Common myeloid progenitor, CD34-positive (primary cell): ENCODE measurements around the gene ZNF346.
A peak's percentile ranks its signal among the peaks of the same experiment; 100 is the strongest.
"Not testable (repeated sequence)": the region's sequence is repeated elsewhere in the genome, so short reads cannot be mapped to it uniquely, and the experiment has no call there.

Experiments used
- CTCF ChIA-PET: fragments of 350-600 bp; sonication (Branson Sonifier 250); formaldehyde crosslinking; loops from one replicate; lab custom pipeline; 2021; ENCODE audit warnings: antibody characterized with exemption; lab: Charles Lee
- POLR2A ChIA-PET: fragments of 350-600 bp; sonication (Branson Sonifier 250); formaldehyde crosslinking; loops from one replicate; lab custom pipeline; 2021; ENCODE audit warnings: antibody characterized with exemption; lab: Charles Lee
- DNase-seq, 3 donors: peaks; one replicate each; pipeline versions ENCODE4 v3.0.0 to v3.0.0-alpha.2; 2013
- H3K27ac ChIP-seq, 2 experiments: 1 replicate in 1 of 2; 2 replicates in 1 of 2; pipeline ENCODE4 v1.7.0; 2013; ENCODE audit warnings: inconsistent platforms in 2 of 2, low read length in 2 of 2, mild to moderate bottlenecking in 2 of 2, low read depth in 1 of 2, moderate library complexity in 1 of 2; ENCODE audit not compliant: severe bottlenecking in 2 of 2, insufficient read depth in 1 of 2, poor library complexity in 1 of 2
- H3K27me3 ChIP-seq, 5 experiments: replicated peaks in 2 of 5; 1 replicate in 3 of 5; 2 replicates in 2 of 5; pipeline versions ENCODE4 v1.6.1 to v1.7.0; 2013; ENCODE audit warnings: low read length in 4 of 5, mild to moderate bottlenecking in 2 of 5, moderate library complexity in 2 of 5, inconsistent platforms in 1 of 5; ENCODE audit not compliant: insufficient read depth in 5 of 5, control insufficient read depth in 4 of 5
- H3K36me3 ChIP-seq, 4 experiments: 1 replicate in 2 of 4; 2 replicates in 2 of 4; pipeline versions ENCODE4 v1.6.1 to v1.7.0; 2013; ENCODE audit warnings: low read length in 3 of 4, control low read depth in 1 of 4, mild to moderate bottlenecking in 1 of 4; ENCODE audit not compliant: control insufficient read depth in 4 of 4, insufficient read depth in 4 of 4
- H3K4me1 ChIP-seq, 4 experiments: 1 replicate in 3 of 4; 2 replicates in 1 of 4; pipeline versions ENCODE4 v1.6.1 to v1.7.1; 2013; ENCODE audit warnings: low read length in 3 of 4, mild to moderate bottlenecking in 3 of 4, control low read depth in 1 of 4, inconsistent platforms in 1 of 4, moderate library complexity in 1 of 4; ENCODE audit not compliant: control insufficient read depth in 4 of 4, insufficient read depth in 4 of 4; ENCODE audit errors: control extremely low read depth in 1 of 4
- H3K4me3 ChIP-seq, 7 experiments: 1 replicate in 4 of 7; 2 replicates in 3 of 7; pipeline versions ENCODE4 v1.5.1 to v1.7.0; 2013; ENCODE audit warnings: mild to moderate bottlenecking in 7 of 7, low read length in 6 of 7, moderate library complexity in 6 of 7, inconsistent platforms in 2 of 7, low read depth in 2 of 7, control low read depth in 1 of 7; ENCODE audit not compliant: insufficient read depth in 4 of 7, control insufficient read depth in 1 of 7; ENCODE audit errors: extremely low read depth in 1 of 7
- H3K9me3 ChIP-seq, 5 experiments: 1 replicate in 4 of 5; 2 replicates in 1 of 5; pipeline versions ENCODE4 v1.6.1 to v1.7.1; 2013; ENCODE audit warnings: low read length in 4 of 5, mild to moderate bottlenecking in 2 of 5, inconsistent platforms in 1 of 5, low read depth in 1 of 5, moderate library complexity in 1 of 5; ENCODE audit not compliant: control insufficient read depth in 4 of 5, insufficient read depth in 2 of 5; ENCODE audit errors: control extremely low read depth in 1 of 5
- WGBS: methylation state at CpG from one replicate; pipeline ENCODE4 v1.1.5; 2013; ENCODE audit not compliant: insufficient coverage; 5-methylcytosine and 5-hydroxymethylcytosine counted together

Gene ZNF346

GRCh38 chr5:176995896-176996767, 26.4 kb upstream of the ZNF346 start:
- H3K27ac ChIP-seq = peak overlapping the region in 1 of 2 experiments; percentile 20
- peaks cover 0 to 2% (median 0%) of the 10 kb centered on the region in 5 experiments for H3K9me3 ChIP-seq
- no peaks in the 10 kb centered on the region for H3K36me3 ChIP-seq
- H3K27me3 ChIP-seq = no peaks in the 10 kb centered on the region
- ChIA-PET CTCF (interaction anchor here (0.8 to 1.3 kb wide), 2 partner anchors 10 to 14 kb away, joined by 3 to 4 read pairs; no protein-coding TSS in a partner anchor), POLR2A (no interaction called here)
- 83% methylated on average over 1 of the region's 4 CpGs for WGBS
- H3K4me1 ChIP-seq = peaks cover 0 to 30% (median 7%) of the 10 kb centered on the region in 4 experiments
- no peak overlapping the region for H3K4me3 ChIP-seq
- peak in 2 of 3 donors; percentile 14 to 18 for DNase-seq

GRCh38 chr5:176996780-176997179, 25.7 kb upstream of the ZNF346 start:
- ChIA-PET CTCF (interaction anchor here (0.8 to 1.3 kb wide), 2 partner anchors 9 to 15 kb away, joined by 3 to 4 read pairs; no protein-coding TSS in a partner anchor), POLR2A (interaction anchor here (0.8 kb wide), 1 partner anchor 9 kb away, joined by 3 read pairs; no protein-coding TSS in a partner anchor)
- WGBS = 97% methylated on average over 5 of the region's 5 CpGs

GRCh38 chr5:176998828-176999227, 23.7 kb upstream of the ZNF346 start:
- peaks cover 0 to 29% (median 7%) of the 10 kb centered on the region in 4 experiments for H3K4me1 ChIP-seq
- ChIA-PET POLR2A (no interaction called here), CTCF (no interaction called here)
- H3K36me3 ChIP-seq = no peaks in the 10 kb centered on the region
- no peak overlapping the region for H3K27ac ChIP-seq
- 92% methylated on average over 1 of the region's 5 CpGs for WGBS
- no peak for DNase-seq
- peaks cover 0 to 2% (median 0%) of the 10 kb centered on the region in 5 experiments for H3K9me3 ChIP-seq
- H3K27me3 ChIP-seq = no peaks in the 10 kb centered on the region
- H3K4me3 ChIP-seq = no peak overlapping the region

More at GRCh38 chr5:176996780-176997179, 25.7 kb upstream of the ZNF346 start:
- no peaks in the 10 kb centered on the region for H3K27me3 ChIP-seq
- H3K27ac ChIP-seq = peak overlapping the region in 1 of 2 experiments; percentile 20
- H3K9me3 ChIP-seq = peaks cover 0 to 2% (median 0%) of the 10 kb centered on the region in 5 experiments
- no peaks in the 10 kb centered on the region for H3K36me3 ChIP-seq
- no peak overlapping the region for H3K4me3 ChIP-seq
- peaks cover 0 to 30% (median 7%) of the 10 kb centered on the region in 4 experiments for H3K4me1 ChIP-seq
- no peak for DNase-seq

GRCh38 chr5:176999526-176999925, 23.0 kb upstream of the ZNF346 start:
- H3K27me3 ChIP-seq, H3K36me3 ChIP-seq, H3K9me3 ChIP-seq, H3K4me3 ChIP-seq, DNase-seq, H3K27ac ChIP-seq, POLR2A ChIA-PET, CTCF ChIA-PET: not testable (repeated sequence)
- H3K4me1 ChIP-seq = peaks cover 0 to 23% (median 8%) of the 10 kb centered on the region in 4 experiments

- no peak for DNase-seq
- CTCF ChIA-PET = interaction anchor here (2.7 kb wide), 1 partner anchor 22 kb away, joined by 13 read pairs; no protein-coding TSS in a partner anchor
These were observed 18.8 kb upstream of the ZNF346 start for GRCh38 chr5:177003649-177004048.

GRCh38 chr5:177004961-177005360, 17.5 kb upstream of the ZNF346 start:
- no peak for DNase-seq
- POLR2A ChIA-PET = interaction anchor here (1.3 kb wide), 1 partner anchor 8 kb away, joined by 3 read pairs; no protein-coding TSS in a partner anchor
- CTCF ChIA-PET = interaction anchor here (1.3 to 2.7 kb wide), 4 partner anchors 15 to 23 kb away, joined by 3 to 13 read pairs (median 8); partner anchors contain the start of gene ZNF346
- H3K27me3 ChIP-seq = no peaks in the 10 kb centered on the region
- peak overlapping the region in 1 of 2 experiments; percentile 91 for H3K27ac ChIP-seq
- no peaks in the 10 kb centered on the region for H3K36me3 ChIP-seq
- 100% methylated on average over 5 of the region's 10 CpGs for WGBS
- H3K4me1 ChIP-seq = peaks cover 4 to 16% (median 11%) of the 10 kb centered on the region in 4 experiments
- H3K9me3 ChIP-seq = peaks cover 0 to 3% (median 0%) of the 10 kb centered on the region in 5 experiments
- H3K4me3 ChIP-seq = peak overlapping the region in 4 of 7 experiments; percentile 81 to 95 (median 90)

More at GRCh38 chr5:177003649-177004048, 18.8 kb upstream of the ZNF346 start:
- 86% methylated on average over 3 of the region's 5 CpGs for WGBS
- Histone ChIP-seq H3K27me3 (no peaks in the 10 kb centered on the region), H3K4me3 (no peak overlapping the region), H3K4me1 (peaks cover 4 to 16% (median 11%) of the 10 kb centered on the region in 4 experiments), H3K27ac (no peak overlapping the region), H3K36me3 (no peaks in the 10 kb centered on the region), H3K9me3 (peaks cover 0 to 3% (median 0%) of the 10 kb centered on the region in 5 experiments)
- POLR2A ChIA-PET = no interaction called here
